Hepatocyte (in vitro differentiated cells): ENCODE results near the gene SCYL2. TPM values are rescaled to one million over a fixed set of nuclear protein-coding genes. Genes with fewer than 3 reads are reported as not detected.
"Not testable (repeated sequence)": the region's sequence is repeated elsewhere in the genome, so short reads cannot be mapped to it uniquely, and the experiment has no call there.

Experiments
- DNase-seq: peaks from one replicate; pipeline ENCODE4 v3.0.0-alpha.2; 2016; ENCODE audit warnings: low spot score
- H2AFZ ChIP-seq: fragments of 200-600 bp; sonication (generic); 2 replicates; pipeline ENCODE4 v1.6.0; 2016; ENCODE audit warnings: antibody characterized with exemption, mild to moderate bottlenecking
- H3K27ac ChIP-seq: fragments of 200-600 bp; sonication (generic); 2 replicates; pipeline ENCODE4 v1.5.1; 2016; ENCODE audit warnings: mild to moderate bottlenecking
- H3K27me3 ChIP-seq: fragments of 200-600 bp; sonication (generic); 2 replicates; pipeline ENCODE4 v1.6.1; 2016
- H3K36me3 ChIP-seq: fragments of 200-600 bp; sonication (generic); replicated peaks from 2 replicates; pipeline ENCODE4 v1.5.1; 2016; ENCODE audit warnings: low read depth; ENCODE audit not compliant: insufficient read depth
- H3K4me1 ChIP-seq: fragments of 200-600 bp; sonication (generic); 2 replicates; pipeline ENCODE4 v1.5.1; 2016; ENCODE audit warnings: mild to moderate bottlenecking, moderate library complexity; ENCODE audit not compliant: insufficient read depth
- H3K4me2 ChIP-seq: fragments of 200-600 bp; sonication (generic); 2 replicates; pipeline ENCODE4 v1.6.0; 2016
- H3K4me3 ChIP-seq: fragments of 200-600 bp; sonication (generic); 2 replicates; pipeline ENCODE4 v1.5.1; 2016; ENCODE audit warnings: mild to moderate bottlenecking
- H3K79me2 ChIP-seq: fragments of 200-600 bp; sonication (generic); 2 replicates; pipeline ENCODE4 v1.6.0; 2017; ENCODE audit warnings: mild to moderate bottlenecking
- H3K9me2 ChIP-seq: fragments of 200-600 bp; sonication (generic); replicated peaks from 2 replicates; pipeline ENCODE4 v1.6.0; 2017; ENCODE audit warnings: mild to moderate bottlenecking; ENCODE audit not compliant: insufficient read depth
- H3K9me3 ChIP-seq: fragments of 200-600 bp; sonication (generic); 2 replicates; pipeline ENCODE4 v1.5.1; 2016; ENCODE audit warnings: low read depth, mild to moderate bottlenecking
- H4K20me1 ChIP-seq: fragments of 200-600 bp; sonication (generic); 2 replicates; pipeline ENCODE4 v1.6.0; 2016; ENCODE audit warnings: mild to moderate bottlenecking; ENCODE audit not compliant: insufficient read depth, poor library complexity, severe bottlenecking
- EZH2 ChIP-seq: fragments of 200-600 bp; sonication (generic); IDR thresholded peaks from 2 replicates; pipeline ENCODE4 v1.6.1; 2016; ENCODE audit warnings: antibody characterized with exemption, mild to moderate bottlenecking, borderline replicate concordance
- EZH2phosphoT487 ChIP-seq: fragments of 200-600 bp; sonication (generic); IDR thresholded peaks from one replicate; pipeline ENCODE4 v1.6.1; 2018; ENCODE audit warnings: antibody characterized with exemption, mild to moderate bottlenecking, low read depth, moderate library complexity; ENCODE audit not compliant: unreplicated experiment, severe bottlenecking
- WGBS: methylation state at CpG from one replicate; pipeline ENCODE4 v1.1.6; 2016; ENCODE audit warnings: low lambda C conversion rate; ENCODE audit errors: missing lambda C conversion rate; 5-methylcytosine and 5-hydroxymethylcytosine counted together
- polyA plus RNA-seq: library from polyadenylated mRNA; unstranded; fragments of >200 nt; fragmentation: Nextera tagmentation; extraction: Ambion mirVana; gene quantifications from 2 replicates; pipeline ENCODE4 v1.2.1, GENCODE V29; 2016
- total RNA-seq: library from RNA; depleted of rRNA; stranded (reverse); fragments of >200 nt; gene quantifications from 2 replicates; pipeline ENCODE4 v1.2.3, GENCODE V29; 2014
- TF ChIP-seq, protein P1 (sequence below): fragments of 200-600 bp; sonication (generic); IDR thresholded peaks from 2 replicates; pipeline ENCODE4 v1.5.1; 2016; ENCODE audit warnings: antibody characterized with exemption, mild to moderate bottlenecking; ENCODE audit not compliant: poor library complexity

Gene SCYL2
- total and polyA plus RNA-seq, 2 experiments from 2014 or later = 17.2 to 55.0 TPM

DNA sequence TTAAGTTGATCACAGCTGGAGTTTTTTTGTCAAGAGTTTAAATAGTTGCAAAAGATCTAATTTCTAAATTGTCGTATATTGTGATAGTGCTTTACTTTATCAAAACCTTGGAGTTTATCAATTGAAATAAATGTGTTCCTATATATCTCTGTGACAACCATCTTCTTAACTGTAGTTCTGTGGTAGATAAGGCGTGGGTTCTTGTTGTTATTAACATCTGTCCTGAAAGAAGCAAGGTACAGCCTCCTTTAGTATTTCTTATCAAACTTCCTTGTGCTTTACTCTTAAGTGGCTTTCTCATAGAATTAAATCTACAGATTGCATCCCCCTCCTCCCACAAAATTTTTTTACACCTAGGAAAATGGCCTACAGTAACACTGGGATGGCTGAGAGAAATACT is 7.3 kb downstream of the SCYL2 start:
- peaks cover 39% of the 10 kb centered on the region for H4K20me1 ChIP-seq
- WGBS = 86% methylated on average over 2 of the region's 2 CpGs

DNA sequence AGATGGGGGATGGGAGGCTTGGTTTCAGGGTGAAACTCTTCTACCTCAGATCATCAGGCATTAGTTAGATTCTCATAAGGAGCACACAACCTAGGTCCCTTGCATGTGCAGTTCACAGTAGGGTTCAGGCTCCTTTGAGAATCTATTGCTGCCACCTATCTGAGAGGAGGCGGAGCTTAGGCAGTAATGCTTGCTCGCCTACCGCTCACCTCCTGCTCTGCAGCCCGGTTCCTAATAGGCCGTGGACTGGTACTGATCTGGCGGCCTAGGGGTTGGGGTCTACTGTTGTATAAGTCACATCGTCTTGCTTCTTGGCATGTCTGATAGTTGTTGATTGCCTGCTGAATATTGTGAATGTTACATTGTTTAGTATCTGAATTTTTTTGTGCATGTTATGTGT is 12.2 kb downstream of the SCYL2 start:
- Histone ChIP-seq H4K20me1 (peaks cover 26% of the 10 kb centered on the region), H3K9me2 (no peaks in the 10 kb centered on the region), H3K27ac (no peak overlapping the region), H3K27me3 (no peaks in the 10 kb centered on the region), H3K9me3 (no peaks in the 10 kb centered on the region), H3K36me3 (no peaks in the 10 kb centered on the region), H3K4me1 (peaks cover 11% of the 10 kb centered on the region), H2AFZ (no peak overlapping the region), H3K4me3 (no peak overlapping the region), H3K4me2 (peak overlapping the region; percentile 38), H3K79me2 (peaks cover 99% of the 10 kb centered on the region)
- DNase-seq = no peak
- TF ChIP-seq EZH2 (no peak), EZH2phosphoT487 (no peak)
- TF ChIP-seq, protein P1, sequence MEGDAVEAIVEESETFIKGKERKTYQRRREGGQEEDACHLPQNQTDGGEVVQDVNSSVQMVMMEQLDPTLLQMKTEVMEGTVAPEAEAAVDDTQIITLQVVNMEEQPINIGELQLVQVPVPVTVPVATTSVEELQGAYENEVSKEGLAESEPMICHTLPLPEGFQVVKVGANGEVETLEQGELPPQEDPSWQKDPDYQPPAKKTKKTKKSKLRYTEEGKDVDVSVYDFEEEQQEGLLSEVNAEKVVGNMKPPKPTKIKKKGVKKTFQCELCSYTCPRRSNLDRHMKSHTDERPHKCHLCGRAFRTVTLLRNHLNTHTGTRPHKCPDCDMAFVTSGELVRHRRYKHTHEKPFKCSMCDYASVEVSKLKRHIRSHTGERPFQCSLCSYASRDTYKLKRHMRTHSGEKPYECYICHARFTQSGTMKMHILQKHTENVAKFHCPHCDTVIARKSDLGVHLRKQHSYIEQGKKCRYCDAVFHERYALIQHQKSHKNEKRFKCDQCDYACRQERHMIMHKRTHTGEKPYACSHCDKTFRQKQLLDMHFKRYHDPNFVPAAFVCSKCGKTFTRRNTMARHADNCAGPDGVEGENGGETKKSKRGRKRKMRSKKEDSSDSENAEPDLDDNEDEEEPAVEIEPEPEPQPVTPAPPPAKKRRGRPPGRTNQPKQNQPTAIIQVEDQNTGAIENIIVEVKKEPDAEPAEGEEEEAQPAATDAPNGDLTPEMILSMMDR = no peak
- 95% methylated on average over 7 of the region's 7 CpGs for WGBS

More for the DNA sequence above, 7.3 kb downstream of the SCYL2 start:
- H3K4me3 ChIP-seq = no peak overlapping the region
- H3K27me3 ChIP-seq = no peaks in the 10 kb centered on the region
- no peaks in the 10 kb centered on the region for H3K9me3 ChIP-seq
- no peak overlapping the region for H2AFZ ChIP-seq
- no peaks in the 10 kb centered on the region for H3K36me3 ChIP-seq
- H3K4me2 ChIP-seq = no peak overlapping the region
- no peak for TF ChIP-seq EZH2
- TF ChIP-seq, protein P1 = no peak
- no peak for TF ChIP-seq EZH2phosphoT487
- H3K27ac ChIP-seq = no peak overlapping the region
- DNase-seq = no peak
- H3K79me2 ChIP-seq = peaks cover 100% of the 10 kb centered on the region
- H3K4me1 ChIP-seq = peaks cover 11% of the 10 kb centered on the region
- no peaks in the 10 kb centered on the region for H3K9me2 ChIP-seq

DNA sequence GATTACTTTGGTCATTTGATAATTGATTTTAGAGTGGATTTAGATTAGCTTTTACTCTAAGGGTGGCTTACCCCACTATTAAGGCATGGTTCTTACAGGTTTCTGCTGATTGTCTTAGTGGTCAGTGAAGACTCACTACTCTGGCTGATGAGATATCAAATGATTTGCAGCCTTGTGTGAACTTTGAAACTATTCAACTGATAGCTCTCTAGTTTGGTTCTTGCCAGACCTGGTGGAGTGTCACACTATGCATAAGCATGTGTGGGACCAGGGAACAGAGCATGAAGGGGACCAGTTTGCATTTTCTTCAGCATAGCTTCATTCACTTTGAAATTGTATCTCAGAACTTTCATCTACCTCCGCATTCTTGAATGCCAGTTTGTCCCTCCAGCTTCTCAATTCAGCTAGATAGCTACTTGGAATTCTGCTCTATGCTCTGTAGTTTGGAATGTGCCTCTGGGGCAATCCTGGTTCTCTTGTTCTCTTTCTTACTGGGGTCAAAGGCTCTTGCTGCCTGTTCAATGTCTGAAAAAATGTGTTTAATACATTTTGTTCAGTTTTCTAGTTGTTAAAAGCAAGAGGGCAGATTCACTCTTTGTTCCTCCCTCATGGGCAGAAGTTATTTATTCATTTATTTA is 12.7 kb downstream of the SCYL2 start:
- peak; percentile 11 for DNase-seq
- Histone ChIP-seq H3K4me3 (no peak overlapping the region), H2AFZ (no peak overlapping the region), H3K4me1 (peaks cover 11% of the 10 kb centered on the region), H3K4me2 (peak overlapping the region; percentile 38), H3K79me2 (peaks cover 94% of the 10 kb centered on the region), H3K27ac (peak overlapping the region; percentile 15), H3K36me3 (no peaks in the 10 kb centered on the region), H4K20me1 (peaks cover 20% of the 10 kb centered on the region), H3K9me2 (no peaks in the 10 kb centered on the region), H3K9me3 (no peaks in the 10 kb centered on the region), H3K27me3 (no peaks in the 10 kb centered on the region)
- WGBS = 67% methylated on average over 1 of the region's 1 CpG
- no peak for TF ChIP-seq EZH2phosphoT487
- TF ChIP-seq EZH2 = no peak
- TF ChIP-seq, protein P1 = no peak

DNA sequence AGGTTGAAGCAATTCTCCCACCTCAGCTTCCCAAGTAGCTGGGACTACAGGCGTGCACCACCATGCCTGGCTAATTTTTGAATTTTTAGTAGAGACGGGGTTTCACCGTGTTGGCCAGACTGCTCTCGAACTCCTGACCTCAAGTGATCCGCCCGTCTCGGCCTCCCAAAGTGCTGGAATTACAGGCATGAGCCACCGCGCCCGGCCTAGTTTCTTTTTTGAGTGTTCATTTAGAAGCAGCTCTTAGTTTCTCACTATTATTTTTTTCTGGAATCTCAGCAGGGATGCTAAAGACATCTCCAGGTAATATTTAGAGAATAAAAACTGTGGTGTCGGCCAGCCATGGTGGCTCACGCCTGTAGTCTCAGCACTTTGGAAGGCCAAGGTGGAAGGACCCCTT is 17.6 kb downstream of the SCYL2 start:
- H3K4me2 ChIP-seq, H3K4me1 ChIP-seq, H3K9me2 ChIP-seq, H3K27ac ChIP-seq, H2AFZ ChIP-seq, DNase-seq, H3K27me3 ChIP-seq, H3K9me3 ChIP-seq, H3K4me3 ChIP-seq, H3K36me3 ChIP-seq: not testable (repeated sequence)
- Histone ChIP-seq H4K20me1 (peaks cover 14% of the 10 kb centered on the region), H3K79me2 (peaks cover 74% of the 10 kb centered on the region)
- over 99% methylated on average over 12 of the region's 12 CpGs for WGBS
